MM.1S (cell line): ENCODE data around the gene CCDC169.

Experiments used
- DNase-seq: peaks from one replicate; pipeline ENCODE4 v3.0.0-alpha.2; 2015
- H2AFZ ChIP-seq: fragments of 300-600 bp; sonication (generic); 2 replicates; pipeline ENCODE4 v1.6.0; 2016; ENCODE audit warnings: antibody characterized with exemption, low read length
- H3F3A ChIP-seq: fragments of 300-600 bp; sonication (generic); 2 replicates; pipeline ENCODE4 v1.6.1; 2016; ENCODE audit warnings: mild to moderate bottlenecking, antibody characterized with exemption, low read length, moderate library complexity, mixed read lengths; ENCODE audit not compliant: insufficient read depth
- H3K27ac ChIP-seq: fragments of 300-600 bp; sonication (generic); 2 replicates; pipeline ENCODE4 v1.5.1; 2016; ENCODE audit warnings: mild to moderate bottlenecking, low read length
- H3K27me3 ChIP-seq: fragments of 300-600 bp; sonication (generic); replicated peaks from 2 replicates; pipeline ENCODE4 v1.6.0; 2016; ENCODE audit warnings: low read length; ENCODE audit not compliant: insufficient read depth
- H3K36me3 ChIP-seq: fragments of 300-600 bp; sonication (generic); replicated peaks from 2 replicates; pipeline ENCODE4 v1.6.1; 2016; ENCODE audit warnings: mild to moderate bottlenecking, low read length, mixed read lengths; ENCODE audit not compliant: insufficient read depth
- H3K4me1 ChIP-seq: fragments of 300-600 bp; sonication (generic); 2 replicates; pipeline ENCODE4 v1.6.1; 2016; ENCODE audit warnings: low read length, mixed read lengths
- H3K4me2 ChIP-seq: fragments of 300-600 bp; sonication (generic); 2 replicates; pipeline ENCODE4 v1.6.0; 2016; ENCODE audit warnings: low read depth, low read length
- H3K4me3 ChIP-seq: fragments of 300-600 bp; sonication (generic); 2 replicates; pipeline ENCODE4 v1.5.1; 2016; ENCODE audit warnings: low read length, mixed read lengths
- H3K79me2 ChIP-seq: fragments of 300-600 bp; sonication (generic); 2 replicates; pipeline ENCODE4 v1.6.1; 2016; ENCODE audit warnings: mixed run types, low read length, mixed read lengths
- H3K9ac ChIP-seq: fragments of 300-600 bp; sonication (generic); 2 replicates; pipeline ENCODE4 v1.6.1; 2016; ENCODE audit warnings: low read length, mixed read lengths
- H3K9me2 ChIP-seq: fragments of 300-600 bp; sonication (generic); replicated peaks from 2 replicates; pipeline ENCODE4 v1.6.1; 2016; ENCODE audit warnings: mild to moderate bottlenecking, low read length, mixed read lengths; ENCODE audit not compliant: insufficient read depth
- H3K9me3 ChIP-seq: fragments of 300-600 bp; sonication (generic); replicated peaks from 2 replicates; pipeline ENCODE4 v1.6.1; 2016; ENCODE audit warnings: mild to moderate bottlenecking, low read length, mixed read lengths; ENCODE audit not compliant: insufficient read depth
- H4K20me1 ChIP-seq: fragments of 300-600 bp; sonication (generic); 2 replicates; pipeline ENCODE4 v1.6.1; 2016; ENCODE audit warnings: mild to moderate bottlenecking, low read length, moderate library complexity, mixed read lengths; ENCODE audit not compliant: insufficient read depth
- EZH2 ChIP-seq: fragments of 300-600 bp; sonication (generic); optimal IDR thresholded peaks from 2 replicates; pipeline ENCODE3; 2017; ENCODE audit warnings: low read depth, mild to moderate bottlenecking, antibody characterized with exemption, low read length, mixed read lengths
- EZH2phosphoT487 ChIP-seq: fragments of 300-600 bp; sonication (generic); IDR thresholded peaks from 2 replicates; pipeline ENCODE4 v1.6.1; 2018; ENCODE audit warnings: antibody characterized with exemption, low read length
- TF ChIP-seq, protein P1 (sequence below): fragments of 300-600 bp; sonication (generic); IDR thresholded peaks from 2 replicates; pipeline ENCODE4 v1.5.1; 2016; ENCODE audit warnings: antibody characterized with exemption, low read length, mixed read lengths

The CCDC169 gene

DNA sequence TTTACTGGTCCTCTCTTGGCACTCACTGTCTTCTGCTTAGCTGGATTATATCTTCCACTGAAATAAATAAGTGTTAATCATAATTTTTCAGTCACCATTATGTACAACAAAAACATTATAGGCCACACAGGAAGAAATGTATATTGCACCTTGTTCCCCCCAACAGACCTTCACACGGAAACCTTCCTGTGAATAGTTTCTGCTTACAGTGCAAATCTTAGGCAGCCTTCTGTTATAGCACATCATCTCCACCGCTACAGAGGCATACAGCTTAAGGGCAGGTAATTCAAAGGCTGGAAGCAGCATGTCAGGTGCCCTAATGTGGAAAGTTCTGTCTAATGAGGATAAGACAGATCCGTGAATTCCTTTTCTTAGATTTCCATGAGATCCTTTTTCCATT lies 66.4 kb downstream of the CCDC169 start:
- H3K27ac ChIP-seq: no peak overlapping the region
- no peaks in the 10 kb centered on the region for H3K36me3 ChIP-seq
- H3K79me2 ChIP-seq: no peaks in the 10 kb centered on the region
- TF ChIP-seq, protein P1, sequence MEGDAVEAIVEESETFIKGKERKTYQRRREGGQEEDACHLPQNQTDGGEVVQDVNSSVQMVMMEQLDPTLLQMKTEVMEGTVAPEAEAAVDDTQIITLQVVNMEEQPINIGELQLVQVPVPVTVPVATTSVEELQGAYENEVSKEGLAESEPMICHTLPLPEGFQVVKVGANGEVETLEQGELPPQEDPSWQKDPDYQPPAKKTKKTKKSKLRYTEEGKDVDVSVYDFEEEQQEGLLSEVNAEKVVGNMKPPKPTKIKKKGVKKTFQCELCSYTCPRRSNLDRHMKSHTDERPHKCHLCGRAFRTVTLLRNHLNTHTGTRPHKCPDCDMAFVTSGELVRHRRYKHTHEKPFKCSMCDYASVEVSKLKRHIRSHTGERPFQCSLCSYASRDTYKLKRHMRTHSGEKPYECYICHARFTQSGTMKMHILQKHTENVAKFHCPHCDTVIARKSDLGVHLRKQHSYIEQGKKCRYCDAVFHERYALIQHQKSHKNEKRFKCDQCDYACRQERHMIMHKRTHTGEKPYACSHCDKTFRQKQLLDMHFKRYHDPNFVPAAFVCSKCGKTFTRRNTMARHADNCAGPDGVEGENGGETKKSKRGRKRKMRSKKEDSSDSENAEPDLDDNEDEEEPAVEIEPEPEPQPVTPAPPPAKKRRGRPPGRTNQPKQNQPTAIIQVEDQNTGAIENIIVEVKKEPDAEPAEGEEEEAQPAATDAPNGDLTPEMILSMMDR: no peak
- no peak for TF ChIP-seq EZH2phosphoT487
- no peak overlapping the region for H3K4me3 ChIP-seq
- no peak for DNase-seq
- no peaks in the 10 kb centered on the region for H3K4me1 ChIP-seq
- H2AFZ ChIP-seq: no peak overlapping the region
- H3K27me3 ChIP-seq: no peaks in the 10 kb centered on the region
- H3K9me2 ChIP-seq: no peaks in the 10 kb centered on the region
- H3K4me2 ChIP-seq: no peak overlapping the region
- no peaks in the 10 kb centered on the region for H3F3A ChIP-seq
- H3K9me3 ChIP-seq: no peaks in the 10 kb centered on the region
- no peaks in the 10 kb centered on the region for H4K20me1 ChIP-seq
- no peak overlapping the region for H3K9ac ChIP-seq

DNA sequence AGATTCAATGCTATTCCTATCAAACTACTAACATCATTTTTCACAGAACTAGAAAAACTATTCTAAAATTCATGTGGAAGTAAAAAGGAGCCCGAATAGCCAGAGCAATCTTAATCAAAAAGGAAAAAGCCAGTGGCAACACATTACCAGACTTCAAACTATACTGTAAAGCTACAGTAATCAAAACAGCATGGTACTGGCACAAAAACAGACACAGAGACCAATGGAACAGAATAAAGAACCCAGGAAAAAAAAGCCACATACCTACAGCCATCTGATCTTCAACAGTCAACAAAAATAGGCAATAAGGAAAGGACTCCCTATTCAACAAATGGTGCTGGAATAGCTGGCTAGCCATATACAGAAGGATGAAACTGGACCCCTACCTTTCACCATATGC lies 72.9 kb downstream of the CCDC169 start:
- Histone ChIP-seq H3K27ac (no peak overlapping the region), H2AFZ (no peak overlapping the region), H3K27me3 (no peaks in the 10 kb centered on the region), H3K9me2 (no peaks in the 10 kb centered on the region), H3F3A (peaks cover 8% of the 10 kb centered on the region; the same call in 1 of the 2 replicates), H3K36me3 (no peaks in the 10 kb centered on the region), H3K4me2 (no peak overlapping the region), H3K9me3 (no peaks in the 10 kb centered on the region), H4K20me1 (no peaks in the 10 kb centered on the region), H3K9ac (no peak overlapping the region), H3K79me2 (no peaks in the 10 kb centered on the region), H3K4me3 (no peak overlapping the region), H3K4me1 (peaks cover 21% of the 10 kb centered on the region)
- TF ChIP-seq, protein P1: no peak
- TF ChIP-seq EZH2: no peak
- no peak for TF ChIP-seq EZH2phosphoT487
- no peak for DNase-seq

DNA sequence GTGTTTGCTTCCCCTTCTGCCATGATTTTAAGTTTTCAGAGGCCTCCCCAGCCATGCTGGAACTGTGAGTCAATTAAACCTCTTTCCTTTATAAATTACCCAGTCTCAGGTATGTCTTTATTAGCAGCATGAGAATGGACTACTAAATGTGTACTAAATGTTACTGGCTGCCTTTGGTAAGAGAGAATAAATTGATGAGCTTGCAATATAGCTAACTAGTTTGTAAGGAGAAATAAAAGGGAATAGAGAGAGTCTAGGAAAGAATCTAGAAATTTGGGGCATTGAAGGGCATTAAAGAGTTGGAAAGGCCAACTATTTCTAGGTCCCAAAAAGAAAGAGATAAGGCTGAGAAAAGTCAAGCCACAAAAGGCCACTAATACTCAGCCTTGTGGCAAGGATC lies 77.7 kb downstream of the CCDC169 start:
- H3K9ac ChIP-seq: no peak overlapping the region
- H2AFZ ChIP-seq: no peak overlapping the region
- H3K36me3 ChIP-seq: no peaks in the 10 kb centered on the region
- H3K9me3 ChIP-seq: no peaks in the 10 kb centered on the region
- no peaks in the 10 kb centered on the region for H3K27me3 ChIP-seq
- no peaks in the 10 kb centered on the region for H3K79me2 ChIP-seq
- H3F3A ChIP-seq: peaks cover 25% of the 10 kb centered on the region
- H3K9me2 ChIP-seq: no peaks in the 10 kb centered on the region
- TF ChIP-seq EZH2phosphoT487: no peak
- TF ChIP-seq EZH2: no peak
- TF ChIP-seq, protein P1: no peak
- no peak overlapping the region for H3K27ac ChIP-seq
- H3K4me2 ChIP-seq: no peak overlapping the region
- no peak overlapping the region for H3K4me3 ChIP-seq
- peaks cover 39% of the 10 kb centered on the region for H3K4me1 ChIP-seq
- H4K20me1 ChIP-seq: no peaks in the 10 kb centered on the region
- DNase-seq: no peak
